Mesendoderm (in vitro differentiated cells): Measurements from ENCODE around the gene PCDHA4.
A peak's percentile ranks its signal among the peaks of the same experiment; 100 is the strongest.
"Not testable (repeated sequence)": the region's sequence is repeated elsewhere in the genome, so short reads cannot be mapped to it uniquely, and the experiment has no call there.

ENCODE experiments used
- DNase-seq: peaks from one replicate; pipeline ENCODE4 v3.0.0; 2013
- H2AK5ac ChIP-seq: 2 replicates; pipeline ENCODE4 v1.6.1; 2013; ENCODE audit warnings: low read length, inconsistent platforms
- H2BK120ac ChIP-seq: 2 replicates; pipeline ENCODE4 v1.6.1; 2013; ENCODE audit warnings: low read depth, mild to moderate bottlenecking, low read length, moderate library complexity, mixed read lengths
- H2BK15ac ChIP-seq: replicated peaks from 2 replicates; pipeline ENCODE4 v1.6.1; 2013; ENCODE audit warnings: low read depth, mild to moderate bottlenecking, moderate library complexity
- H2BK5ac ChIP-seq: 2 replicates; pipeline ENCODE4 v1.6.1; 2013; ENCODE audit warnings: low read length, inconsistent platforms
- H3K18ac ChIP-seq: 2 replicates; pipeline ENCODE4 v1.6.1; 2013; ENCODE audit warnings: mild to moderate bottlenecking, low read length, mixed read lengths
- H3K23ac ChIP-seq: one replicate; pipeline ENCODE4 v1.6.1; 2013; ENCODE audit warnings: low read length
- H3K27ac ChIP-seq: 2 replicates; pipeline ENCODE4 v1.5.1; 2013; ENCODE audit warnings: low read depth, mild to moderate bottlenecking, inconsistent platforms, low read length, moderate library complexity
- H3K27me3 ChIP-seq: 2 replicates; pipeline ENCODE4 v1.6.1; 2013; ENCODE audit warnings: low read length, control low read depth, mild to moderate bottlenecking, inconsistent platforms; ENCODE audit not compliant: insufficient read depth, poor library complexity
- H3K36me3 ChIP-seq: 2 replicates; pipeline ENCODE4 v1.6.1; 2013; ENCODE audit warnings: low read length, inconsistent platforms; ENCODE audit not compliant: control insufficient read depth, insufficient read depth
- H3K4ac ChIP-seq: one replicate; pipeline ENCODE4 v1.6.1; 2013; ENCODE audit warnings: low read depth, mild to moderate bottlenecking, low read length, moderate library complexity
- H3K4me1 ChIP-seq: 2 replicates; pipeline ENCODE4 v1.6.1; 2013; ENCODE audit warnings: low read depth, low read length, inconsistent platforms; ENCODE audit not compliant: control insufficient read depth
- H3K4me2 ChIP-seq: 2 replicates; pipeline ENCODE4 v1.6.1; 2013; ENCODE audit warnings: low read length
- H3K4me3 ChIP-seq: 2 replicates; pipeline ENCODE4 v1.5.1; 2013; ENCODE audit warnings: mild to moderate bottlenecking, low read length
- H3K56ac ChIP-seq: one replicate; pipeline ENCODE4 v1.6.1; 2013; ENCODE audit warnings: low read length
- H3K79me1 ChIP-seq: 2 replicates; pipeline ENCODE4 v1.6.1; 2013; ENCODE audit warnings: low read length, inconsistent platforms
- H3K79me2 ChIP-seq: 2 replicates; pipeline ENCODE4 v1.6.1; 2013; ENCODE audit warnings: mild to moderate bottlenecking, low read length; ENCODE audit not compliant: control insufficient read depth, insufficient read depth
- H3K9ac ChIP-seq: 2 replicates; pipeline ENCODE4 v1.6.1; 2013; ENCODE audit warnings: low read length, inconsistent platforms
- H4K5ac ChIP-seq: one replicate; pipeline ENCODE4 v1.6.1; 2013; ENCODE audit warnings: low read length
- H4K8ac ChIP-seq: one replicate; pipeline ENCODE4 v1.6.1; 2013; ENCODE audit warnings: low read depth, mild to moderate bottlenecking, control low read depth, low read length, moderate library complexity
- WGBS: extraction: QIAGEN DNeasy Blood & Tissue Kit; methylation state at CpG from one replicate; pipeline ENCODE4 v1.1.7; 2013; ENCODE audit warnings: low lambda C conversion rate, missing lambda C conversion rate; ENCODE audit not compliant: insufficient coverage; ENCODE audit errors: extremely low coverage; 5-methylcytosine and 5-hydroxymethylcytosine counted together

The PCDHA4 gene

DNA sequence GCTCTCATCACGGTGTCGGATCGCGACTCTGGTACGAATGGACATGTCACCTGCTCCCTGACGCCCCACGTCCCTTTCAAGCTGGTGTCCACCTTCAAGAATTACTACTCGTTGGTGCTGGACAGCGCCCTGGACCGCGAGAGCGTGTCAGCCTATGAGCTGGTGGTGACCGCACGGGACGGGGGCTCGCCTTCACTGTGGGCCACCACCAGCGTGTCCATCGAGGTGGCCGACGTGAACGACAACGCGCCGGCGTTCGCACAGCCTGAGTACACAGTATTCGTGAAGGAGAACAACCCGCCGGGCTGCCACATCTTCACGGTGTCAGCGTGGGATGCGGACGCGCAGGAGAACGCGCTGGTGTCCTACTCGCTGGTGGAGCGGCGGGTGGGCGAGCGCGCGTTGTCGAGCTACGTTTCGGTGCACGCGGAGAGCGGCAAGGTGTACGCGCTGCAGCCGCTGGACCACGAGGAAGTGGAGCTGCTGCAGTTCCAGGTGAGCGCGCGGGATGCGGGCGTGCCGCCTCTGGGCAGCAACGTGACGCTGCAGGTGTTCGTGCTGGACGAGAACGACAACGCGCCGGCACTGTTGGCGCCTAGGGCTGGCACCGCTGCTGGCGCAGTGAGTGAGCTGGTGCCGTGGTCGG, 10.7 kb upstream of the PCDHA4 start:
- not testable (repeated sequence) for H3K18ac ChIP-seq, H2BK120ac ChIP-seq, H3K23ac ChIP-seq, H2BK5ac ChIP-seq, H3K36me3 ChIP-seq, H3K4me3 ChIP-seq, H3K27ac ChIP-seq, H3K27me3 ChIP-seq, H3K56ac ChIP-seq, H2BK15ac ChIP-seq, H4K8ac ChIP-seq, H3K79me1 ChIP-seq, H3K9ac ChIP-seq, H3K4me2 ChIP-seq, H3K4ac ChIP-seq, H3K4me1 ChIP-seq, H3K79me2 ChIP-seq, H4K5ac ChIP-seq, DNase-seq, H2AK5ac ChIP-seq
- no CpG with 5 or more reads among the region's 72 CpGs for WGBS

DNA sequence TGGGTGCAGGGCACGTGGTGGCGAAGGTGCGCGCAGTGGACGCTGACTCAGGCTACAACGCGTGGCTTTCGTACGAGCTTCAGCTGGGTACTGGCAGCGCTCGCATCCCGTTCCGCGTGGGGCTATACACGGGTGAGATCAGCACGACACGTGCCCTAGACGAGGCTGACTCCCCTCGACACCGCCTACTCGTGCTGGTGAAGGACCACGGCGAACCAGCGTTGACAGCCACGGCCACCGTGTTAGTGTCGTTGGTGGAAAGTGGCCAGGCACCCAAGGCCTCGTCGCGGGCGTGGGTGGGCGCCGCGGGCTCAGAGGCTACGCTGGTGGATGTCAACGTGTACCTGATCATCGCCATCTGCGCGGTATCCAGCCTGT, 10.2 kb upstream of the PCDHA4 start:
- H3K9ac ChIP-seq: no peak overlapping the region
- no peaks in the 10 kb centered on the region for H3K27me3 ChIP-seq
- H3K79me2 ChIP-seq: no peaks in the 10 kb centered on the region
- no peak overlapping the region for H2BK120ac ChIP-seq
- H3K4ac ChIP-seq: no peak overlapping the region
- no peaks in the 10 kb centered on the region for H3K36me3 ChIP-seq
- no peak for DNase-seq
- H3K23ac ChIP-seq: no peak overlapping the region
- H3K18ac ChIP-seq: no peak overlapping the region
- H3K4me1 ChIP-seq: no peaks in the 10 kb centered on the region
- H2AK5ac ChIP-seq: no peak overlapping the region
- H3K4me3 ChIP-seq: no peak overlapping the region
- no peak overlapping the region for H3K27ac ChIP-seq
- no CpG with 5 or more reads among the region's 39 CpGs for WGBS
- no peak overlapping the region for H2BK15ac ChIP-seq
- no peaks in the 10 kb centered on the region for H3K79me1 ChIP-seq
- H3K4me2 ChIP-seq: no peak overlapping the region
- no peak overlapping the region for H4K5ac ChIP-seq
- H2BK5ac ChIP-seq: no peak overlapping the region
- no peak overlapping the region for H4K8ac ChIP-seq
- H3K56ac ChIP-seq: no peak overlapping the region

DNA sequence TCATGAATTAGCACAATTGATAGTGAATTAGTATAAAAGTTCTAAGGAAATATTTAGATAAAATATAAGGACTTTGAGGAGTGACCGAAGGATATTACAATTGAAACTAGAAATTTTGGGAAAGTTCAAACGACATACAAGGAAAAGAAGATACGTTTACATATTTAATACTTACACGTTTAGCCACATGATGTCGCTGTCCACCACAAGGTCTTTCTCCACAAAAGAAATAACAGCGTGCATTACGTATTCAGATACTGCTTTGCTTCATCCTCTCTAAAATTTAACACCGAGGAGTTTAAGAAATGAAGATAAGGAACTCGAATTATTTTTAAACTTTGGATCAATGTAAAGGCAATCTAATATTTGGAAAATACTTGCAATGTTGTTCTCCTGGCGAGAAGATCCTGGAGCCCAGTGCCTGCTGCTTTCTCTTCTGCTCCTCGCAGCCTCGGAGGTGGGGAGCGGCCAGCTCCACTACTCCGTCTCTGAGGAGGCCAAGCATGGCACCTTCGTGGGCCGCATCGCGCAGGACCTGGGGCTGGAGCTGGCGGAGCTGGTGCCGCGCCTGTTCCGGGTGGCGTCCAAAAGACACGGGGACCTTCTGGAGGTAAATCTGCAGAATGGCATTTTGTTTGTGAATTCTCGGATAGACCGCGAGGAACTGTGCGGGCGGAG, 5.9 kb upstream of the PCDHA4 start, which contains the start of gene PCDHA3:
Gene PCDHA3, plus strand, starts transcription at position 242 of the 678 bp plus-strand sequence.
- H3K9ac ChIP-seq: no peak within 1 kb of the TSS
- no peak within 1 kb of the TSS for H3K56ac ChIP-seq
- no peak within 1 kb of the TSS for H2AK5ac ChIP-seq
- H3K4me2 ChIP-seq: no peak within 1 kb of the TSS
- H3K4me3 ChIP-seq: no peak within 1 kb of the TSS
- no peaks in the 10 kb centered on the region for H3K27me3 ChIP-seq
- no peak within 1 kb of the TSS for H2BK5ac ChIP-seq
- H3K27ac ChIP-seq: no peak within 1 kb of the TSS
- no peak within 1 kb of the TSS for H4K5ac ChIP-seq
- no peaks in the 10 kb centered on the region for H3K4me1 ChIP-seq
- H3K36me3 ChIP-seq: no peaks in the 10 kb centered on the region
- no peak within 1 kb of the TSS for H2BK120ac ChIP-seq
- no peaks in the 10 kb centered on the region for H3K79me1 ChIP-seq
- H3K79me2 ChIP-seq: no peaks in the 10 kb centered on the region
- no peak within 1 kb of the TSS for H3K18ac ChIP-seq
- no peak within 1 kb of the TSS for H3K4ac ChIP-seq
- no peak within 1 kb of the TSS for H3K23ac ChIP-seq
- peak; percentile 7 for DNase-seq
- no peak within 1 kb of the TSS for H4K8ac ChIP-seq
- WGBS: no CpG with 5 or more reads among the region's 29 CpGs
- H2BK15ac ChIP-seq: no peak within 1 kb of the TSS

DNA sequence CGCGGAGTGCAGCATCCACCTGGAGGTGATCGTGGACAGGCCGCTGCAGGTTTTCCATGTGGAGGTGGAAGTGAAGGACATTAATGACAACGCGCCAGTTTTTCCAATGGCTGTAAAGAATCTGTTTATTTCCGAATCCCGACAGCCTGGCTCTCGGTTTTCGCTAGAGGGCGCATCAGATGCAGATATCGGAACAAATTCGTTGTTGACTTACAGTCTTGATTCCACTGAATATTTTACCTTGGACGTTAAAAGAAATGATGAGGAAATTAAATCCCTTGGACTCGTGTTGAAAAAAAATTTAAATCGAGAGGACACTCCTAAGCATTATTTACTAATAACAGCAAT, 5.4 kb upstream of the PCDHA4 start:
- Histone ChIP-seq H3K27me3 (no peaks in the 10 kb centered on the region), H2BK5ac (no peak overlapping the region), H2BK120ac (no peak overlapping the region), H3K4ac (no peak overlapping the region), H3K36me3 (no peaks in the 10 kb centered on the region), H2AK5ac (no peak overlapping the region), H4K8ac (no peak overlapping the region), H3K4me2 (no peak overlapping the region), H3K9ac (no peak overlapping the region), H3K23ac (no peak overlapping the region), H3K18ac (no peak overlapping the region), H4K5ac (no peak overlapping the region), H2BK15ac (no peak overlapping the region), H3K79me1 (no peaks in the 10 kb centered on the region), H3K4me1 (no peaks in the 10 kb centered on the region), H3K79me2 (no peaks in the 10 kb centered on the region), H3K27ac (no peak overlapping the region), H3K56ac (no peak overlapping the region), H3K4me3 (no peak overlapping the region)
- no CpG with 5 or more reads among the region's 16 CpGs for WGBS
- no peak for DNase-seq

DNA sequence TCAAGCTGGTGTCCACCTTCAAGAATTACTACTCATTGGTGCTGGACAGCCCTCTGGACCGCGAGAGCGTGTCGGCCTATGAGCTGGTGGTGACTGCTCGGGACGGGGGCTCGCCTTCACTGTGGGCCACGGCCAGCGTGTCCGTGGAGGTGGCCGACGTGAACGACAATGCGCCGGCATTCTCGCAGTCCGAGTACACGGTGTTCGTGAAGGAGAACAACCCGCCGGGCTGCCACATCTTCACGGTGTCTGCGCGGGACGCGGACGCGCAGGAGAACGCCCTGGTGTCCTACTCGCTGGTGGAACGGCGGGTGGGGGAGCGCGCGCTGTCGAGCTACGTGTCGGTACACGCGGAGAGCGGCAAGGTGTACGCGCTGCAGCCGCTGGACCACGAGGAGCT, 4.5 kb upstream of the PCDHA4 start:
- not testable (repeated sequence) for H3K27ac ChIP-seq, H3K23ac ChIP-seq, H3K9ac ChIP-seq, H3K79me1 ChIP-seq, H3K18ac ChIP-seq, H3K27me3 ChIP-seq, H3K4ac ChIP-seq, H4K5ac ChIP-seq, H3K79me2 ChIP-seq, H2BK5ac ChIP-seq, H2BK15ac ChIP-seq, H3K56ac ChIP-seq, H2BK120ac ChIP-seq, DNase-seq, H3K4me1 ChIP-seq, H3K4me3 ChIP-seq, H3K4me2 ChIP-seq, H3K36me3 ChIP-seq, H4K8ac ChIP-seq, H2AK5ac ChIP-seq
- no CpG with 5 or more reads among the region's 45 CpGs for WGBS
